Neutrophil (primary cell): ENCODE results near the gene OSGIN1.

Experiments used
- H3K27ac ChIP-seq: fragments of 200-600 bp; sonication (generic); 2 replicates; pipeline ENCODE4 v1.5.1; 2016; ENCODE audit warnings: mild to moderate bottlenecking, moderate library complexity
- H3K27me3 ChIP-seq: fragments of 200-600 bp; sonication (generic); 2 replicates; pipeline ENCODE4 v1.6.0; 2016; ENCODE audit warnings: mild to moderate bottlenecking
- H3K36me3 ChIP-seq: fragments of 200-600 bp; sonication (generic); 2 replicates; pipeline ENCODE4 v1.5.1; 2017
- H3K4me1 ChIP-seq, 2 experiments: fragments of 200-600 bp in 1 of 2; sonication (generic) in 1 of 2; 1 replicate in 1 of 2; 2 replicates in 1 of 2; pipeline versions ENCODE4 v1.5.1 to v1.6.1; 2013 to 2016; ENCODE audit warnings: low read depth in 1 of 2, low read length in 1 of 2, mild to moderate bottlenecking in 1 of 2, moderate library complexity in 1 of 2; ENCODE audit not compliant: control insufficient read depth in 1 of 2, insufficient read depth in 1 of 2
- H3K4me3 ChIP-seq, 2 experiments: fragments of 200-600 bp in 1 of 2; sonication (generic) in 1 of 2; 1 replicate in 1 of 2; 2 replicates in 1 of 2; pipeline ENCODE4 v1.5.1; 2013 to 2016; ENCODE audit warnings: low read depth in 1 of 2, low read length in 1 of 2, mild to moderate bottlenecking in 1 of 2, moderate library complexity in 1 of 2
- H3K9me3 ChIP-seq: fragments of 200-600 bp; sonication (generic); 2 replicates; pipeline ENCODE4 v1.5.1; 2016
- TF ChIP-seq, protein P1 (sequence below): fragments of 200-600 bp; sonication (generic); IDR thresholded peaks from 2 replicates; pipeline ENCODE4 v1.5.1; 2016; ENCODE audit warnings: antibody characterized with exemption

The OSGIN1 gene

DNA sequence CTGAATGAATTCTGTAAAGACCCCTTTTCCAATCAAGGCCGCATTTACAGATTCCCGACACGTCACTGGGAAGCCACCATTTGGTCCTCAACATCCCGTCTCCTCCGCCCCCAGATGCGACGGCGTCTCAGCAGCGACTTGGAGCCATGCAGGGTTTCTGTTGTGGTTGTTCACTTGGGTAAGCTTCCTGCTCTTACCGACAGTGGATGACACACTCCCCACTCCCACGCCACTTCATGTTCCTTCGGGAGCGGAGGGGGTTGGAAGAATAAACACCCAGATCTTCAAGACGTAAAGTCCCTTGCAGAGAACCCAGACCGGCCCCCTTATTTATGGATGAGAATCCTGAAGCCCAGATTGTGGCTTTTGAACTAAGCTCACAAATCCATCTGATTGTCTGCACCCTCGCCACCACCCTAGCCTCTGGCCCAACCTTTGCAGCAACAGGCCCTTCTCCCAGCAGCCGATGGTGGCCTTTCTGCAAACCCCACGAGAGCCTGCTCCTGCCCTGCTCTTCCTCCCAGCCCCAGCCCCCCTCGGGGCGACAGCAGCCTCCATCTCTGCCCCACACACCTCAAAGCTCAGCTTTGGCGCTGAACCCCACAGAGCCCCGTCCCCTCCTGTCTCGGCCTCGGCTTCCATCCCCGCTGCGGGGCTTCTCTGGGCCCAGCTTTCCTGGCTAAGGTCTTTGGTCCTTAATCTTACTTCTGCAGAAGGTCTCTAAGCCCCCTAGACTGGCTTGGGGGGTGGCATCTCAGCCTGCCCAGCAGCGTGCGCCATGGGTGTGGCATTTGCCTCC is 19.0 kb upstream of the OSGIN1 start:
- Histone ChIP-seq H3K4me1 (peaks cover 4 to 5% of the 10 kb centered on the region in 2 experiments), H3K9me3 (no peaks in the 10 kb centered on the region), H3K27ac (no peak overlapping the region), H3K27me3 (no peaks in the 10 kb centered on the region), H3K4me3 (no peak overlapping the region), H3K36me3 (no peaks in the 10 kb centered on the region)
- TF ChIP-seq, protein P1, sequence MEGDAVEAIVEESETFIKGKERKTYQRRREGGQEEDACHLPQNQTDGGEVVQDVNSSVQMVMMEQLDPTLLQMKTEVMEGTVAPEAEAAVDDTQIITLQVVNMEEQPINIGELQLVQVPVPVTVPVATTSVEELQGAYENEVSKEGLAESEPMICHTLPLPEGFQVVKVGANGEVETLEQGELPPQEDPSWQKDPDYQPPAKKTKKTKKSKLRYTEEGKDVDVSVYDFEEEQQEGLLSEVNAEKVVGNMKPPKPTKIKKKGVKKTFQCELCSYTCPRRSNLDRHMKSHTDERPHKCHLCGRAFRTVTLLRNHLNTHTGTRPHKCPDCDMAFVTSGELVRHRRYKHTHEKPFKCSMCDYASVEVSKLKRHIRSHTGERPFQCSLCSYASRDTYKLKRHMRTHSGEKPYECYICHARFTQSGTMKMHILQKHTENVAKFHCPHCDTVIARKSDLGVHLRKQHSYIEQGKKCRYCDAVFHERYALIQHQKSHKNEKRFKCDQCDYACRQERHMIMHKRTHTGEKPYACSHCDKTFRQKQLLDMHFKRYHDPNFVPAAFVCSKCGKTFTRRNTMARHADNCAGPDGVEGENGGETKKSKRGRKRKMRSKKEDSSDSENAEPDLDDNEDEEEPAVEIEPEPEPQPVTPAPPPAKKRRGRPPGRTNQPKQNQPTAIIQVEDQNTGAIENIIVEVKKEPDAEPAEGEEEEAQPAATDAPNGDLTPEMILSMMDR: no peak

DNA sequence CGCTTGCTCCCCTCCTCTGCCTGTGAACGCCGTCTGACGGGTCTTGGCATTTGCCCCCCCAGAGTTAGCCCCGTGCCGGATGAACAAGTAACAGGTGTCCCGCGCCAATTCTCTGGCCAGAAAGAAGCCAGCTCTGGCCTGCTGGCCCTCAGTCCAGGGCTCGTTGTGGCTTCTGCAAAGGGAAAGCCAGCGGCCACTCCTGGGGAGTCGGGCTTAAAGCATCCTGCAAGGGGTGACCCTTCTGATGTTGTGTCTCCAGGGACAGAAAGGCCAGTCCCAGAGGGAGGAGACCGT is 18.4 kb upstream of the OSGIN1 start:
- Histone ChIP-seq H3K4me1 (peaks cover 9 to 11% of the 10 kb centered on the region in 2 experiments), H3K9me3 (no peaks in the 10 kb centered on the region), H3K36me3 (no peaks in the 10 kb centered on the region), H3K27me3 (no peaks in the 10 kb centered on the region), H3K4me3 (no peak overlapping the region), H3K27ac (no peak overlapping the region)
- TF ChIP-seq, protein P1: no peak

DNA sequence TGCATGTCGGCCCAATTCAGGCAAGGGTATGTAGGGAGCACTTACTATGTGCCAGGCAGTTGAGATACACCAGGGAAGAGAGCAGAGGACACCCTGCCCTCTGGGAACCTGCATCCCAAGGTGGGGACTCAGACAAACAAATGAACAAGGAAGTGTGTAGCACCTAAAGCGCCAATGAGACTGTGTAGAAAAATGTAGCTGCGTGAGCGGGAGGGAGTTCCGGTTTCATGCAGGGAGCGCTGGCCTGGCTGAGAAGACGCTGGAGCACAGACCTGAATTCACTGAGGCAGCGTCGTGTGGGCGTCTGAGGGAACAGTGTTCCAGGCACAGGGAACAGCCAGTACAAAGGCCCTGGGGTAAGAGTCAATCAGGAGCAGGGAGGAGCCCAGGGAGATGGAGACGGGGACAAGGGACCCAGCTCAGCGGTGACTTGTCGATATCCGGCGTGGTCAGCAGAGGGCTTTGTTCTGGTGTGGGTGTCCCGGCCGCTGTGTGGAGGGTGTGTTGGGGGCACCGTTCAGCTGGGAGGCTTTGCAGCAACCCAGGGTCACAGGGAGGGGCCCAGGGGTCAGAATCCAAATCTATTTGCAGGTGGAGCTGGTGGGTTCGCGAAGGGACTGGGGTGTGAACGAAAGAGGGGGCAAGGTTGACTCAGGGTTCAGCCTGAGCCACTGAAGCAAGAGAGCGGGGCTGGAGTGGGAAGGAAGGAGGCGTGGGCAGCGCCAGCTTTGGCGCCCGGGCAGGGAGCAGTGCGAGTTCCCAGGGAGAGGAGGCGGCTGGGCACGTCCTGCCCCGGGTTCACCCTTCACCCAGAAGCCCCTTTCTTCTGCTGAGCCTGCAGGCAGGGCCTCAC is 17.8 kb upstream of the OSGIN1 start:
- H3K27ac ChIP-seq: no peak overlapping the region
- no peaks in the 10 kb centered on the region for H3K27me3 ChIP-seq
- no peaks in the 10 kb centered on the region for H3K9me3 ChIP-seq
- H3K4me3 ChIP-seq: no peak overlapping the region
- no peaks in the 10 kb centered on the region for H3K36me3 ChIP-seq
- TF ChIP-seq, protein P1: no peak
- peaks cover 14 to 16% of the 10 kb centered on the region in 2 experiments for H3K4me1 ChIP-seq

DNA sequence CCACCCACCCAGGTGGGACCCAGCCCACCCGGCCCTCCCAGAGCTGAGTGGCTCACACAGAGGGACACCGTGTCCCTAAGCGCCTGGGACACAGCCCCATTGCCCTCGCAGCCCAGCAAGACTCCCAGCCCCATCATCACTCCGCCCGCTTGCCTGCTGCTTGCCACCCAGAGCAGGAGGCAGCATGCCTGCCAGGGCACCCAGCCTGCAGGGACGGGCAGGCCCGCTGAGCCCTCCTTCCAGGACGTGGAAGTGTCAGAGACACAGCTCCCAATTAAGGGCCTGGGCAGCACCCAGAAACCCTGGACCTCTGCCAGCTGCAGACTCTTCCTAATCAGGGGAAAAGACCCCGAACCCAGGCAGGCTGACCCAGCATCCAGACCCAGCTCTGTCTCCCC is 17.2 kb upstream of the OSGIN1 start:
- H3K27ac ChIP-seq: no peak overlapping the region
- H3K27me3 ChIP-seq: no peaks in the 10 kb centered on the region
- no peaks in the 10 kb centered on the region for H3K9me3 ChIP-seq
- H3K4me1 ChIP-seq: peaks cover 15 to 16% of the 10 kb centered on the region in 2 experiments
- TF ChIP-seq, protein P1: no peak
- H3K36me3 ChIP-seq: no peaks in the 10 kb centered on the region
- no peak overlapping the region for H3K4me3 ChIP-seq

DNA sequence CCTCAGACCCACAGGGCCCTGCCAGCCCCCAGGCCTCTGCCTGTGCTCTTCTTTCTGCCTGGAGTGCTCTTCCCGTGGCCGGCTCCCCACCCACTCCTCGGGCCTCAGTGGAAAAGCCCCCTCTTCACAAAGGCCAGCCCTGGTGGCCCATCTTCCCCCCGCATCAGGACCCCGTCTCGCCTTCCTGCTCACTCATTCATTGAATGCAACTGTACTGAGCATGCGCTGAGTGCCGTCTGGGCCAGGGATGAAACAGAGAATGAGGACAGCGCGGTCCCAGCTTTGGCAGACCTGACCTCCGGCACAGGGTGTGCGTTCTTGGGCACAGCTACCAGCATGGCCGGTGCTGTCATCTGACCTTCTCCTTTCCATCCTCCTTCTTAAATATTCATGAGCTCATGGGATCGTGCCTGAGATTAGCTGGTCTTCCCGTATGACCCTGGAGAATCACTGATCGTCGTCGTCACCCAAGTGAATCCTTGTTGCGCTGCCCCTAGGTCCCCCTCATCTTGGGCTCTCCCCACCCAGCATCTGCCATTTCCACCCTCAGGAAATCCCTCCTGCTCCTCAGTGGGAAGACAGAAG is 16.4 kb upstream of the OSGIN1 start:
- TF ChIP-seq, protein P1: no peak
- peaks cover 15 to 16% of the 10 kb centered on the region in 2 experiments for H3K4me1 ChIP-seq

More for the DNA sequence above, 16.4 kb upstream of the OSGIN1 start:
- Histone ChIP-seq H3K27me3 (no peaks in the 10 kb centered on the region), H3K27ac (no peak overlapping the region), H3K9me3 (no peaks in the 10 kb centered on the region), H3K4me3 (no peak overlapping the region), H3K36me3 (no peaks in the 10 kb centered on the region)
